ENCODE data around the gene ELFN1.

ELFN1 gene

GRCh38 chr7:1749351-1749863 is 79.3 kb downstream of the ELFN1 start:
- Histone ChIP-seq H3K36me3 (no peaks in the 10 kb centered on the region), H3K9me3 (no peaks in the 10 kb centered on the region), H3K4me1 (ENCODE audit: control insufficient read depth in 1 of 2, insufficient read depth in 1 of 2, low read depth in 1 of 2, low read length in 1 of 2) (no peaks in the 10 kb centered on the region), H3K27ac (no peak overlapping the region), H3K4me3 (ENCODE audit: low read depth in 1 of 2, low read length in 1 of 2) (no peak overlapping the region), H3K27me3 (peaks cover 13% of the 10 kb centered on the region)
- TF ChIP-seq, protein P1, sequence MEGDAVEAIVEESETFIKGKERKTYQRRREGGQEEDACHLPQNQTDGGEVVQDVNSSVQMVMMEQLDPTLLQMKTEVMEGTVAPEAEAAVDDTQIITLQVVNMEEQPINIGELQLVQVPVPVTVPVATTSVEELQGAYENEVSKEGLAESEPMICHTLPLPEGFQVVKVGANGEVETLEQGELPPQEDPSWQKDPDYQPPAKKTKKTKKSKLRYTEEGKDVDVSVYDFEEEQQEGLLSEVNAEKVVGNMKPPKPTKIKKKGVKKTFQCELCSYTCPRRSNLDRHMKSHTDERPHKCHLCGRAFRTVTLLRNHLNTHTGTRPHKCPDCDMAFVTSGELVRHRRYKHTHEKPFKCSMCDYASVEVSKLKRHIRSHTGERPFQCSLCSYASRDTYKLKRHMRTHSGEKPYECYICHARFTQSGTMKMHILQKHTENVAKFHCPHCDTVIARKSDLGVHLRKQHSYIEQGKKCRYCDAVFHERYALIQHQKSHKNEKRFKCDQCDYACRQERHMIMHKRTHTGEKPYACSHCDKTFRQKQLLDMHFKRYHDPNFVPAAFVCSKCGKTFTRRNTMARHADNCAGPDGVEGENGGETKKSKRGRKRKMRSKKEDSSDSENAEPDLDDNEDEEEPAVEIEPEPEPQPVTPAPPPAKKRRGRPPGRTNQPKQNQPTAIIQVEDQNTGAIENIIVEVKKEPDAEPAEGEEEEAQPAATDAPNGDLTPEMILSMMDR (IDR thresholded peaks at IDR 0.05) = no peak

- no peaks in the 10 kb centered on the region for H3K36me3 ChIP-seq
- H3K27ac ChIP-seq = no peak overlapping the region
- peaks cover 13% of the 10 kb centered on the region for H3K27me3 ChIP-seq
- no peaks in the 10 kb centered on the region for H3K9me3 ChIP-seq
- TF ChIP-seq, protein P1 (IDR thresholded peaks at IDR 0.05) = no peak
- no peaks in the 10 kb centered on the region for H3K4me1 ChIP-seq (ENCODE audit: control insufficient read depth in 1 of 2, insufficient read depth in 1 of 2, low read depth in 1 of 2, low read length in 1 of 2)
- no peak overlapping the region for H3K4me3 ChIP-seq (ENCODE audit: low read depth in 1 of 2, low read length in 1 of 2)
These were observed 79.9 kb downstream of the ELFN1 start for GRCh38 chr7:1749864-1750466.

- H3K9me3 ChIP-seq = no peaks in the 10 kb centered on the region
- H3K4me3 ChIP-seq (ENCODE audit: low read depth in 1 of 2, low read length in 1 of 2) = no peak overlapping the region
- peaks cover 13% of the 10 kb centered on the region for H3K27me3 ChIP-seq
- TF ChIP-seq, protein P1 (IDR thresholded peaks at IDR 0.05) = no peak
- H3K36me3 ChIP-seq = no peaks in the 10 kb centered on the region
- H3K4me1 ChIP-seq (ENCODE audit: control insufficient read depth in 1 of 2, insufficient read depth in 1 of 2, low read depth in 1 of 2, low read length in 1 of 2) = no peaks in the 10 kb centered on the region
- H3K27ac ChIP-seq = no peak overlapping the region
These were observed 80.5 kb downstream of the ELFN1 start for GRCh38 chr7:1750541-1751021.

DNA sequence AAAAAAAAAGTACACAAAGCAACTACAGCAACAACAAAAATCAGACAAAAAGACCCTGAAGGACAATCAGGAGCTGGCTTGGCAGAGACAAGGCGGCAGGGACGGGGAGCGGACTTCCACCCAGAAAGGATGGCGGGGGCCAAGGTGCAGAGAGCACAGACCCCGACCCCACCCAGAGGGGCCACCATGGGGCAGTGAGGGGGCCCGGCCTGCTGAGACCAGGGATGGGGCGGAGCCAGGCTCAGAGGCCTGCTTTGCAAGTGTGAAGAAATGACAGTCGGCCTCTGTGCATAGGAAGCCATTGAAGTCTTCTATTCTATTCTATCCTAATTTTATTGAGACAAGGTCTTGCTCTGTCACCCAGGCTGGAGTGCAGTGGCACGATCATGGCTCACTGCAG is 82.0 kb downstream of the ELFN1 start:
- Histone ChIP-seq H3K27me3 (peaks cover 13% of the 10 kb centered on the region), H3K36me3 (no peaks in the 10 kb centered on the region), H3K9me3 (no peaks in the 10 kb centered on the region), H3K4me1 (ENCODE audit: control insufficient read depth in 1 of 2, insufficient read depth in 1 of 2, low read depth in 1 of 2, low read length in 1 of 2) (no peaks in the 10 kb centered on the region), H3K4me3 (ENCODE audit: low read depth in 1 of 2, low read length in 1 of 2) (no peak overlapping the region), H3K27ac (no peak overlapping the region)
- TF ChIP-seq, protein P1 (IDR thresholded peaks at IDR 0.05) = no peak

GRCh38 chr7:1752771-1753563 is 82.9 kb downstream of the ELFN1 start:
- Histone ChIP-seq H3K9me3 (no peaks in the 10 kb centered on the region), H3K27me3 (peaks cover 11% of the 10 kb centered on the region), H3K4me1 (ENCODE audit: control insufficient read depth in 1 of 2, insufficient read depth in 1 of 2, low read depth in 1 of 2, low read length in 1 of 2) (no peaks in the 10 kb centered on the region), H3K4me3 (ENCODE audit: low read depth in 1 of 2, low read length in 1 of 2) (no peak overlapping the region), H3K36me3 (no peaks in the 10 kb centered on the region), H3K27ac (no peak overlapping the region)
- TF ChIP-seq, protein P1 (IDR thresholded peaks at IDR 0.05) = no peak

Data from neutrophil (primary cell).